ENCODE measurements around the gene PAXX. TPM values are rescaled to one million over a fixed set of nuclear protein-coding genes. Genes with fewer than 3 reads are reported as not detected.

Gene PAXX
- total and polyA plus RNA-seq, 2 donors (not counting 1 experiment from before 2014, with no cell fraction given), result 6.1 to 13.7 TPM

- peaks cover 22% of the 10 kb centered on the region for H3K79me2 ChIP-seq (ENCODE audit: control insufficient read depth, insufficient read depth, low read length)
- no peaks in the 10 kb centered on the region for H4K20me1 ChIP-seq (ENCODE audit: control insufficient read depth, extremely low read depth, insufficient read depth, low read length)
- no peak overlapping the region for H3K4me2 ChIP-seq (ENCODE audit: extremely low read depth, insufficient read depth, low read length)
- H3K4me1 ChIP-seq (ENCODE audit: control insufficient read depth, extremely low read depth, insufficient read depth, low read length), result peaks cover 2% of the 10 kb centered on the region
- no peak overlapping the region for H3K27ac ChIP-seq (ENCODE audit: insufficient read depth, low read length)
- TF ChIP-seq EZH2 (IDR thresholded peaks at IDR 0.05; ENCODE audit: low read length, missing control alignments), result no peak
- TF ChIP-seq CTCF (conservative IDR thresholded peaks at IDR 0.05 in 1 of 2, IDR thresholded peaks at IDR 0.05 in 1 of 2; ENCODE audit: low read depth in 1 of 2, low read length in 2 of 2), result no peak
- no peak for DNase-seq (ENCODE audit: low read depth in 2 of 2)
- H3K9ac ChIP-seq (ENCODE audit: insufficient read depth, low read length), result no peak overlapping the region
- H3K9me3 ChIP-seq (ENCODE audit: control insufficient read depth, insufficient read depth, low read depth, low read length), result no peaks in the 10 kb centered on the region
- no peak overlapping the region for H2AFZ ChIP-seq (ENCODE audit: low read length)
- no peaks in the 10 kb centered on the region for H3K27me3 ChIP-seq (ENCODE audit: control insufficient read depth, insufficient read depth, low read length)
- no peak overlapping the region for H3K4me3 ChIP-seq (replicated peaks in 1 of 4; ENCODE audit: control extremely low read depth in 1 of 4, insufficient read depth in 1 of 4, low read depth in 3 of 4, low read length in 4 of 4)
- peaks cover 27% of the 10 kb centered on the region for H3K36me3 ChIP-seq (ENCODE audit: control insufficient read depth, insufficient read depth, low read length)
Measured at GRCh38 chr9:136945333-136946227, 46.6 kb upstream of the PAXX start.

DNA sequence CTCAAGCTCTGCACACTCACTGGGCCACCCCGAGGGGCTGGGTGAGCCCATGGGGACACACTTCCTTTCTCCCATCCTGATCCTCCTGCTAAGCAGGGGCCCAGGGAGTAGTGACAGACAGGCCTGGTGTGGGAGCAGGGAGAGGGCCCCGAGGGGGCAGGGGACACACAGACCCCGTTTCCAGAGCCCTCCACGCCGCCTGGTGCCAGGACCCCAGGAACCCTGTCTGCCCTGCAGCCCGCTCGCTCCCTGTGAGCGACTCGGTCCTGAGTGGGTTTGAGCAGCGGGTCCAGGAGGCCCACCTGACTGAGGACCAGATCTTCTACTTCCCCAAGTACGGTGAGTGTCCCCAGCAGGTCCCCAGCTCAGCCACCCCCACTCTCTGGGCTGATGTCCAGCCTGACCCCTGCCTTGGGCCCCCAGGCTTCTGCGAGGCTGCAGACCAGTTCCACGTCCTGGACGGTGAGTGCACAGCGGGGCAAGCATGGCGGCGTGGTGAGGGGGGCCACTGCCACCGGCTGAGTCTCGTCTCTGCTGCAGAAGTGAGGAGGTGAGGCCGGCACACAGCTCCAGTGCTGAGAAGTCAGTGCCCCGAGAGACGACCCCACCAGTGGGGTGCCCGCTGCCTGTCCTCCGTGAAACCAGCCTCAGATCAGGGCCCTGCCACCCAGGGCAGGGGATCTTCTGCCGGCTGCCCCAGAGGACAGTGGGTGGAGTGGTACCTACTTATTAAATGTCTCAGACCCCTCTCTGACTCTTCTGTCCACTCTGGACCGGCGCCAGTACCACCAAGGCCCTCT lies 45.8 kb upstream of the PAXX start:
- Histone ChIP-seq H3K79me2 (ENCODE audit: control insufficient read depth, insufficient read depth, low read length) (peaks cover 20% of the 10 kb centered on the region), H3K4me1 (ENCODE audit: control insufficient read depth, extremely low read depth, insufficient read depth, low read length) (peaks cover 2% of the 10 kb centered on the region), H3K9ac (ENCODE audit: insufficient read depth, low read length) (no peak overlapping the region), H3K27me3 (ENCODE audit: control insufficient read depth, insufficient read depth, low read length) (no peaks in the 10 kb centered on the region), H3K9me3 (ENCODE audit: control insufficient read depth, insufficient read depth, low read depth, low read length) (no peaks in the 10 kb centered on the region), H3K27ac (ENCODE audit: insufficient read depth, low read length) (no peak overlapping the region), H3K4me2 (ENCODE audit: extremely low read depth, insufficient read depth, low read length) (no peak overlapping the region), H3K4me3 (replicated peaks in 1 of 4; ENCODE audit: control extremely low read depth in 1 of 4, insufficient read depth in 1 of 4, low read depth in 3 of 4, low read length in 4 of 4) (no peak overlapping the region), H4K20me1 (ENCODE audit: control insufficient read depth, extremely low read depth, insufficient read depth, low read length) (no peaks in the 10 kb centered on the region), H3K36me3 (ENCODE audit: control insufficient read depth, insufficient read depth, low read length) (peaks cover 18% of the 10 kb centered on the region), H2AFZ (ENCODE audit: low read length) (no peak overlapping the region)
- no peak for DNase-seq (ENCODE audit: low read depth in 2 of 2)
- TF ChIP-seq EZH2 (IDR thresholded peaks at IDR 0.05; ENCODE audit: low read length, missing control alignments) (no peak), CTCF (conservative IDR thresholded peaks at IDR 0.05 in 1 of 2, IDR thresholded peaks at IDR 0.05 in 1 of 2; ENCODE audit: low read depth in 1 of 2, low read length in 2 of 2) (no peak)
